NCI-H187 (cell line): ENCODE results near the gene RAB20.
"Not testable (repeated sequence)": the region's sequence is repeated elsewhere in the genome, so short reads cannot be mapped to it uniquely, and the experiment has no call there.

Experiments used
- DNase-seq, 2 experiments: peaks; one replicate each; lab custom pipeline; 2025; lab: John Stamatoyannopoulos, UW

The RAB20 gene

DNA sequence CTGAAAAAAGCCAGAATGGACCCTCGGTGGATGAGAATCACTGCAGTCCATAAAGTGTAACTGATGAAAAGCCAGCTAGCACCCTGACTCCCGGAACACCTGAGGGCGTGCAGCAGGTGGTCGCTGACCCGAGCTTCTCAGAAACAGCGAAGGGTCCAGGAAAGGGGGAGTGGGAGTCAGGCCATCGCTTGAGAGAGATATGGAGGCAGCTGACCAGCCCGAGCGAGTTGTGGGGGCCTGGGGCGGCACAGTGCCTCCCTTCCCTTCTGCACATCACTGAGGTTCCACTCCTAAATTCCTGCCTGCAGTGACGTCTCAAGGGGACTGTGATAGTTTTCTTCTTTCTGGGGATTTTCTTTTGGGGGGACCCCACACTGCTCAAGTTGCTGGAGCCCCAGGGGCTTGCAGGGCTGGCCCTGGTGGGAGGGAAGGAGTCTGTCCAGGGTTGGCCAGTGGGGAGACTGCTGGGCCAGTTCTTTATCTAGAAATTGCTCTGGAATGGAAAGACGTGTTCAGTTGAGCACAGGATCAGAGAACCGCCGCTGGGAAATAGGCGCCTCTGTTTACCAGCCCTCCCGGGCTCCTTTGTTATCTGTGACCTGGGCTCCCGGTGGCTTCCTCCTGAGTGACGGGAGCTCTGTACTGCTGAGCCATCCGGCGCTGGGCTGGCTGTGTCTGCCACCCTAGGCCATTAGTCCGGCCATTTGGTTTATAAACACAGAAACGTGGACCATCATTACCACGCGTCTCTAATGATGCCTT lies 71.3 kb downstream of the RAB20 start:
- no peak for DNase-seq

DNA sequence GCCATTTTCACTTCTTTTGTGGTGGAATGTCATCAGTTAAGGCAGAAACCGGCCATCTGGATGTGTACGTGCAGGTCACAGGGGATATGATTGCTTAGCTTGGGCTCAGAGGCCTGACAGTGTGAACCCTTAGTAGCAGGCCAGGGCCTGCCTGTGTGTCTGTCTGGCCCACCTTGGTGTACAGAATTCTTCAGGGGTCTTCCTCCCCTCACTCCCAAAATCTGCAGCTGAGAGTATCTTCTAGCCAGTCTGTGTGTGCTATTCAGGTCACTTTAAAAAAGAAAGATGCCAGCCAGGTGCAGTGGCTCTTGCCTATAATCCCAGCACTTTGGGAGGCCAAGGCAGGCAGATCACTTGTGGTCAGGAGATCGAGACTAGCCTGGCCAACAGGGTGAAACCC lies 74.6 kb downstream of the RAB20 start:
- DNase-seq: not testable (repeated sequence)

DNA sequence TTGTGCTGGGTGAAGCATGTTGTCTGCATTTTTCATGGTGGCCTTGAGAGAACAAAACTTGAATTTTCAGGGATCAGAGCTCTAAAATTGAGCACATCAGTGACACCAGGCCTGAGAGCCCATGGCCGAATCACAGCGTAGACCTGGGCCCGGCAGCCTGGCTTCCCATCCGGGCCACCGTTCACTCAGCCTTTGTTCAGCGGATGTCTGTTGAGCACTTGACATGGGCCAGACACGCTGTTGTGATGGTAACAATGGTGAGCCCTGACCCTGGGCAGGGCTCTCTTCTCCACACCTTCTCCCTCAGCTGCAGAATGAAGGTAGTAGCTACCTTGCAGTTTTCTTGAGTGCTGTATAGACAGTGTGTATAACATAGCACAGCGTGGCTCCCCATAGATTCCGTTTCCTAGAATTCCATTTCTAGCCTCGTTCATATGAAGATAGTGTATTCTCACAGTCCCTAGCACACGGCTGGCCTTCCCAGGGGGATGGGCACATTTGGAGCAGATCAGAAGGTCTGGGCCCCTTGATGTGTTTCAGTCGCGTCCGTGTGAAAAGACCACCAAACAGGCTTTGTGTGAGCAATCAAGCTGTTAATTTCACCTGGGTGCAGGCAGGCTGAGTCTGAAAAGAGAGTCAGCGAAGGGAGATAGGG lies 75.3 kb downstream of the RAB20 start:
- no peak for DNase-seq

DNA sequence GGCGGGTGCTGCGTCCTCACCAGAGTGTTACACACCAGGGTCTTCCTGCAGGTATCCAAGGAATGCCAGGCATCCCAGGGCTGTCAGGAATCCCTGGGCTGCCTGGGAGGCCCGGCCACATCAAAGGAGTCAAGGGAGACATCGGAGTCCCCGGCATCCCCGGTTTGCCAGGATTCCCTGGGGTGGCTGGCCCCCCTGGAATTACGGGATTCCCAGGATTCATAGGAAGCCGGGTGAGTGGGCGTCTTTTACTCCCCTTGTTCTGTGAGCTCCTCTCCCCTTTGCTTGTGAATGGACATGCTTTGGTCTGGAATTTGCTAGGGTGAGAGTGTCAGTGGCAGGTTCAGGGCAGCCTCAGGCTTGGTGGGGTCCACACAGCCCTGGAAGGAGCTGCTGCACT lies 75.9 kb downstream of the RAB20 start:
- DNase-seq: no peak

DNA sequence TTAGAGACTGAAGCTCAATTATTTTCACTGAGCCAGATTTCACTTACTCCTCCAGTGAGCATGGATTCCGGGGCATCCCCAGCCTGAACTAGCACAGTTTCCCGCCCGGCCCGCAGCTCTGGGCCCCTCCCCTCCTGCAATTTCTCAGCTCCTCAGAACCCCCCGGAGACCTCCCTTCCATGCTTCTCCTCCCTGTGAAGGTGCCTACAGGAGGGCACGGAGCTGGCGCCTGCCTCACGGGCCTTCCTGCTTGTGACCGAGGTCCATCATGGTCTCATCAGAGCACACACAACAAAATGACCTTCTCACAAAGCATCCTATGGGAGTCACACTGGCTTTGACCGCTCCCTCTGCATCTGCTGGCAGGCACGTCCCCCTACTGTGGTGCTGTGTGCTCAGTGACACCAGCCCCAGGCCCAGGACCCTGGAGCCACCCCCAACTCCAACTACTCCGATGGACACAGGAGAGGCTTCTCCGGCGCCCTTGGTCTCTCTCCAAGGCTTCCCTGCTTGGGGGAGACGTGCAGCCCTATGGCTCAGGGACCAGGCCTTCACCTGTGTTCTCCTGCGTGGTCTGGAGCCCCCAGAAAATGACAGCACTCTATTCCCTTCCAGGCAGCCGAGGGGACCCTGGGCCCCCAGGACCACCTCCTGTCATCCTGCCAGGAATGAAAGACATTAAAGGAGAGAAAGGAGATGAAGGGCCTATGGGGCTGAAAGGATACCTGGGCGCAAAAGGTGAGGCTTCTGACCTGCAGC lies 77.1 kb downstream of the RAB20 start:
- DNase-seq: no peak

DNA sequence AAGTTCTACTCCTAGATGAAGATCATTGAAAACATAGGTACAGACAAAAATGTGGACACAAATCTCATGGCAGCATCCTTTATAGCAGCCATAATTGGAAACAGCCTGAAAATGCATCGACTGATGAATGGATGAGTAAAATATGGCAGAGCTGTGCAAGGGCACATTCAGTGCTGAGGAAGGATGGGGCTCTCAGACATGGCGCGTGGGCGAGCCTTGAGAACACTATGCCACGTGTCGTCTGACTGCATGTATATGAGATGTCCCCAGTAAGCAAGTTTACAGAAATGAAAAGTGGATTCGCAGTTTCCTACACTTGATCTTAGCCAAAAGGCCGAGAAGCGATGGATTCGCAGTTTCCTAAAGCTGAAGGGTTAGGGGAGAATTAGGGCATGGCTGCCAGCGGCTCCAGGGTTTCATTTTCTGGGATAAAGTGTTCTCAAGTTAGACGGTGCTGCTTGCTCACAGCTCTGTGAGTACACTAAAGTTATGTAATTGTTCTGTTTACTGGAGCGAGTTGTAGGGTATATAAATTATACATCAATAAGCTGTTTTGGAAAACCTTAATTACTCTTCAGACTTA lies 78.0 kb downstream of the RAB20 start:
- no peak for DNase-seq

DNA sequence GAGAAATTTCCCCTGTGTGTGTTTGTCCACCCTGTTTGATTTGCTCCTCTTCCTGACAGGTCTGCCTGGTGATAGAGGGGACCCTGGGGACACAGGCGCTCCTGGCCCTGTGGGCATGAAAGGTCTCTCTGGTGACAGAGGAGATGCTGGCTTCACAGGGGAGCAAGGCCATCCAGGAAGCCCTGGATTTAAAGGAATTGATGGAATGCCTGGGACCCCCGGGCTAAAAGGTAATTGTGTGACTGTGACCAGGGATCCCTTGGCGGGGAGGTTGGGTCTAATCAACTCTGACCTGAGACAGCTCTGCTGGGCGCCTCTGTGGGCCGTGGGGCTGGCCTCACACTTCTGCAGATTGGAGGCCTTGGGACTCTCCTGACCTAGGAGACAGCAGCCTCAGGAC lies 81.4 kb downstream of the RAB20 start:
- no peak for DNase-seq

DNA sequence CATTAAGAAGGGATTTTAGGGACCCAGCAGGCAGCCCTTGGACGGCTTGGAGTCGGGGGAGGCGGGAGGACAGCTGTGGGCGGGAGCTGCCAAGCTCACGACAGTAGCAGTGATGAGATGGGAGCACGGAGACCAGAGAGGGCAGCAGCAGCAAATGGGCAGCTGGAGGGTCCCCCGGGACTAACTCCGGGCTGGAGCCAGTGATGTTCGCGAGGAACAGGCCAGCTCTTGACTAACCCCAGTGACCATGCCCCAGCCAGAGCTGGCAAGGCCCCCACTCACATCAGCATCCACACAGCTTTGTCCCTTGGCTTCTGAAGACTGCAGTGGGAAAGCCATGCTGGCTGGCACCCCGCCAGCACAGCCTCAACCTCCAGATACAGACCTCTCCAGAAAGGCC lies 81.9 kb downstream of the RAB20 start:
- DNase-seq: no peak

DNA sequence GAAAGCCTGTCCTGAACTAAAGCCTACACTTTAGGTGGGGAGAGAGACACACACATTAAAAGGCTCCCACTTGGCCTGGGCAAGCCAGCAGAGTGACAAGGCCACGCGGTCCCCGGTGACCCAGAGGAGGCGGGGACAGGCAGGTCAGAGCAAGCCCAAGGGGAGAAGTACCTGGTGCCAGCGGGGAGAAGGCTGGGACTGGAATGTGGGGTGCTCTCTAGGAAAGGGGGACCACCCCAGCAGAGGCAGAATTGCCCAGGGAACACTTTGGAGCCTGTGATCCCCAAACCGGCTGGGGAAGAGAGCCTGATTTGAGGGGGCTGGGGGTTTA lies 82.3 kb downstream of the RAB20 start:
- DNase-seq: no peak

DNA sequence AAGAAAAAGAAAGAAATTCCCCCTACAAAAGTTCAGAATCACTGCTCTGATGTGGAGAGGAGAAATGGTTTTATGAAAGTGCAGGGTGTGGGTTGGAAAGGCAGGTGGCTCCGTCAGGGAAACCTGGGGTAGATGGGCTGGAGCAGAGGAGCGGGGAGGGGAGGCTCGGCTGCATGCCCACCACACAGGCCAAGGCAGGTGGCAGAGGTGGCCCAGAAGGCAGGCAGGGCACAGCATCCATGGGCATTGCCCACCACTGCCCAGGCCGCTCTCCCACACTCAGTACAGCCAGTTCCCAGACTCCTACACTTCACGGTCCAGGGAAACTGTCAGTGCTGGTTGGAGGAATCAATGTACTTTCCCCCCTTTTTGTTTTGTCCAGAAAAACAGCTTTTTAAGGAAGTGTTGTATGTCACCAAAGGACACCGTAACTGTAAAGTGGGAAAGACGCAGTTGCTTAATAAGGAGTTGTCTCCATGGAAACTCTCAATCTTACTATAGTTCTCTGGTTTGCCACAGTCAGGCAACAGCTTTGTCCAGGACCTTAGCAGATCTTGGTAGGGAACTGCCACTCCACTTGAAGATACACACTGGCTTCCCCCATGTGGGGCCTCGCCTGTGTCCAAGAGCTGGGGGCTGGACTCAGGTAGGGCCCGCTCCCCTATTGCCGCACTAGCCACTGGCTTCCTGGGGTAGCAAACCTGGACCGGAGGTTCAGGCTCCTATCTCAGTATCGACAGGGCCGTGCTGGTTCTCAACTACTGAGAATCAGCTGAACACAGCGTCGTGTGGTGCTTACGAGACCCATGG lies 82.9 kb downstream of the RAB20 start:
- no peak for DNase-seq

DNA sequence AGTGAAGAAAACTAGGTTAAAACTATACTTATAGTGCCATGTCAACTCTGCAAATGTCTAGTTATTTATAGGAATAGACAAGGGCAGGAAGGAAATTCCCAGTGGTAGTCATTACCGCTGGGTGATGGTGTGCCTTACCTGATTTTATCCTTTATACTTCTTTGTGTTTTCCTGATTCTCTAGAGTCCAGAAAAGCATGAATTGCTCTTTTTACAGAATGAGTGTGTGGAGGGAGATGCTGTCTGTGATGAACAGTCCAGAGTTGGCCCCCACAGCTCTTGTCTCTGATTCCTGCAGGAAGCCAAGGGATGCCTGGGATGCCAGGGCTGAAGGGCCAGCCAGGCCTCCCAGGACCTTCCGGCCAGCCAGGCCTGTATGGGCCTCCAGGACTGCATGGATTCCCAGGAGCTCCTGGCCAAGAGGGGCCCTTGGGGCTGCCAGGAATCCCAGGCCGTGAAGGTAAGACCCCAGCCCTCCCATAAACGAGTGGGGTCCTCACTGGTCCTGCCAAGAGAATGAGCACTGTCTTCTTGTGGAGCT lies 83.7 kb downstream of the RAB20 start:
- DNase-seq: no peak

DNA sequence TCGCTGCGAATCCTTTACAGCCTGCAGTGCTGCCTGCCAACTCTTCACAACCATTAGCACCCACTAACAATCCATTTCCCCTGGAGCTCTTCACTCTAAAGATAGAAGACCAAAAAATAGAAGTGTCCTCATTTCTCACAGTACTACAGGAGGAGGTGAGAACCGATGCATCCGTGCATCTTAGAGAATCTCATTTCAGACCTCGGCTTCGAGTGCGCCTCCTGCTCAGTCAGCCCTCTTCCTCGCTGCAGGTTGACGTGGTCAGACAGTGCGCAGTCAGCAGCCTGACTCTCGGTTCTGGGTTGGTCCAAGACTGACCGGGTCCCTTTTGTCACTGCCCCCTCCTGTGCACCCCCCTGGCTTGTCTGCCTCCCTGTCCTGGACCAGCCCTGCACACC lies 85.3 kb downstream of the RAB20 start:
- peak in 1 of 2 experiments; percentile 40 for DNase-seq

DNA sequence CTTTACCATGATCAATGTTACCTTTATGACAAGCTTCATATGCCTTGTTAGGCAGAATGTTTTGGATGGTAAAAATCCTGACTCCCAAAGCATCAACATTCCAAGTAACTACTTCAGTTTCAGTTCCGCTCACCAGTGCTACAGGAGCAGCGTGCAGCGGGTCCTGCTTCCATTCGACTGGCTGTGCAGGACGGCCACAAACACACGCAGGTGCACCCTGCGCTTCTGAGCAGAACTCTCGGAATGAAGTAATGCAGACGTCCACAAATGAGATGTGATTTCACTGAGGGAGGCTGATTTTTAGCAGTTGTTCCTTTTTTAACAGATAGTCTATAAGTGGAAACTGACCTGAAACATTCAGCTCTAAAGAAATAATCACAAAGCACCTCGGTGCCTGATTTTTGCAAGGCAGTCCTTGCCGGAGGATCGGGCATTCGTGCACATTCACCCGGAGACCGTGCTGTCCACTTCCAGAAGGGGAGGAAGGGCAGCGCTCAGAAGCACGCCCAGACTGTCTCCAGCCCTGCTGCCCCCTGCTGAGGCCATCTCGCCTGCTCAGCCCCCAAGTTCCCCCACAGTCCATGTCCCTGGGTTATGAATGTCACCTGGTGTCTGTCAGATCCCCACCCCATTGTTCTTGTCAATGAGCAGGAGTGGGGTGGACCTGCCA lies 85.8 kb downstream of the RAB20 start:
- DNase-seq: no peak

DNA sequence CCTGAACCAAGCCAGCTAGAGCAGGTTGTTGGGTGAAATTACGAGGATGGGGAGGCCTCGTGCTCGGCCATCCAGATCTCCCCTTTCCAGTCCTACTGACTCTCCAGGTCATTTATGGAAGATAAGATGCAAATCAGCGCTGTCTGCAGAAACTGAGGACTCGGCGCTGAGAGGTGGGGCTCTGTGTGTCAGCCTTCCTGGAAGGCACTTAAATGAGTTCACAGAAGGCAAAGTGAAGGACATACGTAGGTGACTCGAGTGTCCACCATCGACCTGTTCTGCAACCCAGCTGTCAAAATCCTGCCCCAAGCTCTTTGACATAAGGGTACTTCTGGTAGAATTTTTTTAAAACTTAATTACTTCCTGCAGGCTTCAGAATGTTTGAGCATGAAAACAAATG lies 86.4 kb downstream of the RAB20 start:
- no peak for DNase-seq

DNA sequence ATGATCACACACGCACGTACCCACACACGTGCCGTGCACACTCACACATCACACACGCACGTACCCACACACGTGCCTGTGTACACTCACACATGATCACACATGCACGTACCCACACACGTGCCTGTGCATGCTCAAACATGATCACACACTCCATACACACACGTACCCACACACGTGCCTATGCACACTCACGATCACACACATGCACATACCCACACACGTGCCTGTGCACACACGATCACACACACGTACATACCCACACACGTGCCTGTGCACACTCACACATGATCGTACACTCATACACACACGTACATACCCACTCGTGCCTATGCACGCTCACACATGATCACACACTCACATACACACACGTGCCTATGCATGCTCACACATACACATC lies 86.8 kb downstream of the RAB20 start:
- DNase-seq: no peak
